Measurements from ENCODE around the gene GPR39.

Gene GPR39

GRCh38 chr2:132636346-132636745 is 219.7 kb downstream of the GPR39 start:
- Histone ChIP-seq H3K4me3 (ENCODE audit: insufficient read depth, low read length, poor library complexity, severe bottlenecking) (no peak overlapping the region), H3K9ac (ENCODE audit: low read length) (no peak overlapping the region), H3K9me2 (replicated peaks; ENCODE audit: insufficient read depth, low read length) (no peaks in the 10 kb centered on the region), H3K79me2 (ENCODE audit: insufficient read depth, low read length) (no peaks in the 10 kb centered on the region), H3K4me2 (ENCODE audit: low read depth, low read length, poor library complexity, severe bottlenecking) (no peak overlapping the region), H3K27ac (ENCODE audit: low read depth, low read length) (no peak overlapping the region), H3K9me3 (ENCODE audit: insufficient read depth, low read length) (no peaks in the 10 kb centered on the region), H3F3A (ENCODE audit: insufficient read depth) (no peaks in the 10 kb centered on the region), H3K27me3 (ENCODE audit: low read length) (no peaks in the 10 kb centered on the region; the same call in 1 of the 2 replicates), H3K36me3 (ENCODE audit: low read length) (no peaks in the 10 kb centered on the region), H4K20me1 (ENCODE audit: low read depth, low read length) (no peaks in the 10 kb centered on the region), H2AFZ (ENCODE audit: low read depth, low read length, severe bottlenecking) (no peak overlapping the region)
- TF ChIP-seq EZH2phosphoT487 (conservative IDR thresholded peaks at IDR 0.05; ENCODE audit: low read length) = no peak
- TF ChIP-seq CTCF (IDR thresholded peaks at IDR 0.05; ENCODE audit: insufficient read depth, low read length, poor library complexity, severe bottlenecking) = no peak

GRCh38 chr2:132638313-132639040 is 221.9 kb downstream of the GPR39 start:
- Histone ChIP-seq H2AFZ (ENCODE audit: low read depth, low read length, severe bottlenecking) (no peak overlapping the region), H3K9me2 (replicated peaks; ENCODE audit: insufficient read depth, low read length) (no peaks in the 10 kb centered on the region), H3K36me3 (ENCODE audit: low read length) (no peaks in the 10 kb centered on the region), H3K27ac (ENCODE audit: low read depth, low read length) (no peak overlapping the region), H3K27me3 (ENCODE audit: low read length) (no peaks in the 10 kb centered on the region; the same call in 1 of the 2 replicates), H3K4me2 (ENCODE audit: low read depth, low read length, poor library complexity, severe bottlenecking) (no peak overlapping the region), H3K4me3 (ENCODE audit: insufficient read depth, low read length, poor library complexity, severe bottlenecking) (no peak overlapping the region), H3K9ac (ENCODE audit: low read length) (no peak overlapping the region), H3K79me2 (ENCODE audit: insufficient read depth, low read length) (no peaks in the 10 kb centered on the region), H4K20me1 (ENCODE audit: low read depth, low read length) (no peaks in the 10 kb centered on the region), H3K9me3 (ENCODE audit: insufficient read depth, low read length) (no peaks in the 10 kb centered on the region), H3F3A (ENCODE audit: insufficient read depth) (no peaks in the 10 kb centered on the region)
- TF ChIP-seq CTCF (IDR thresholded peaks at IDR 0.05; ENCODE audit: insufficient read depth, low read length, poor library complexity, severe bottlenecking) (no peak), EZH2phosphoT487 (conservative IDR thresholded peaks at IDR 0.05; ENCODE audit: low read length) (no peak)

GRCh38 chr2:132640116-132640515 is 223.5 kb downstream of the GPR39 start:
- no peaks in the 10 kb centered on the region for H3K9me2 ChIP-seq (replicated peaks; ENCODE audit: insufficient read depth, low read length)
- no peaks in the 10 kb centered on the region for H3F3A ChIP-seq (ENCODE audit: insufficient read depth)
- TF ChIP-seq CTCF (IDR thresholded peaks at IDR 0.05; ENCODE audit: insufficient read depth, low read length, poor library complexity, severe bottlenecking) = no peak
- no peak for TF ChIP-seq EZH2phosphoT487 (conservative IDR thresholded peaks at IDR 0.05; ENCODE audit: low read length)
- H3K27me3 ChIP-seq (ENCODE audit: low read length) = no peaks in the 10 kb centered on the region; the same call in 1 of the 2 replicates
- H4K20me1 ChIP-seq (ENCODE audit: low read depth, low read length) = no peaks in the 10 kb centered on the region
- no peak overlapping the region for H3K4me3 ChIP-seq (ENCODE audit: insufficient read depth, low read length, poor library complexity, severe bottlenecking)
- no peak overlapping the region for H3K4me2 ChIP-seq (ENCODE audit: low read depth, low read length, poor library complexity, severe bottlenecking)
- H2AFZ ChIP-seq (ENCODE audit: low read depth, low read length, severe bottlenecking) = no peak overlapping the region
- no peaks in the 10 kb centered on the region for H3K79me2 ChIP-seq (ENCODE audit: insufficient read depth, low read length)
- H3K9me3 ChIP-seq (ENCODE audit: insufficient read depth, low read length) = no peaks in the 10 kb centered on the region
- H3K27ac ChIP-seq (ENCODE audit: low read depth, low read length) = no peak overlapping the region
- H3K36me3 ChIP-seq (ENCODE audit: low read length) = no peaks in the 10 kb centered on the region
- no peak overlapping the region for H3K9ac ChIP-seq (ENCODE audit: low read length)
